ENCODE measurements around the gene CBFB. TPM values are rescaled to one million over a fixed set of nuclear protein-coding genes. Genes with fewer than 3 reads are reported as not detected.

The CBFB gene
- total and polyA plus RNA-seq, 2 experiments from 2014 or later: 52.3 to 53.3 TPM

- peaks cover 5% of the 10 kb centered on the region; the same call in 1 of the 2 replicates for H4K20me1 ChIP-seq (ENCODE audit: insufficient read depth)
- H3K79me2 ChIP-seq (ENCODE audit: insufficient read depth): peaks cover 33% of the 10 kb centered on the region
- in situ Hi-C loops (cut with MboI): no loop called here
- H3K36me3 ChIP-seq (ENCODE audit: low read depth): peaks cover 16% of the 10 kb centered on the region
- no peak overlapping the region for H2AFZ ChIP-seq
- 81 to 86% methylated on average over 2 of the region's 2 CpGs for WGBS, 2 experiments (ENCODE audit: low coverage in 1 of 2, low lambda C conversion rate in 2 of 2, missing lambda C conversion rate in 2 of 2)
- no peaks in the 10 kb centered on the region for H3K27me3 ChIP-seq (replicated peaks; ENCODE audit: insufficient read depth)
- H3K4me2 ChIP-seq (ENCODE audit: unreplicated experiment): no peak overlapping the region
- H3K4me1 ChIP-seq (ENCODE audit: insufficient read depth): peaks cover 30% of the 10 kb centered on the region
- no peak for DNase-seq
- no peaks in the 10 kb centered on the region for H3K9me2 ChIP-seq (ENCODE audit: insufficient read depth)
- no peaks in the 10 kb centered on the region for H3K9me3 ChIP-seq (ENCODE audit: low read depth)
- H3F3A ChIP-seq (ENCODE audit: insufficient read depth): peaks cover 49% of the 10 kb centered on the region
- no peak overlapping the region for H3K4me3 ChIP-seq
- H3K9ac ChIP-seq: no peak overlapping the region
- TF ChIP-seq EZH2phosphoT487 (IDR thresholded peaks at IDR 0.05; ENCODE audit: insufficient read depth, low read depth): no peak
- no peak overlapping the region for H3K27ac ChIP-seq
Observed at GRCh38 chr16:67098599-67098998, 69.7 kb downstream of the CBFB start.

GRCh38 chr16:67100569-67101310 lies 71.8 kb downstream of the CBFB start:
- no peaks in the 10 kb centered on the region for H3K9me3 ChIP-seq (ENCODE audit: low read depth)
- H3K36me3 ChIP-seq (ENCODE audit: low read depth): peaks cover 14% of the 10 kb centered on the region
- H3K4me3 ChIP-seq: peak overlapping the region; percentile 16
- DNase-seq: peak; percentile 55
- H3K9me2 ChIP-seq (ENCODE audit: insufficient read depth): no peaks in the 10 kb centered on the region
- peak overlapping the region; percentile 33 for H3K4me2 ChIP-seq (ENCODE audit: unreplicated experiment)
- peak overlapping the region; percentile 69 for H3K27ac ChIP-seq
- peaks cover 14% of the 10 kb centered on the region for H3K79me2 ChIP-seq (ENCODE audit: insufficient read depth)
- peaks cover 61% of the 10 kb centered on the region for H3F3A ChIP-seq (ENCODE audit: insufficient read depth)
- in situ Hi-C loops (cut with MboI): no loop called here
- 92 to 100% methylated on average over 1 of the region's 1 CpG for WGBS, 2 experiments (ENCODE audit: low coverage in 1 of 2, low lambda C conversion rate in 2 of 2, missing lambda C conversion rate in 2 of 2)
- H3K27me3 ChIP-seq (replicated peaks; ENCODE audit: insufficient read depth): no peaks in the 10 kb centered on the region
- H4K20me1 ChIP-seq (ENCODE audit: insufficient read depth): peaks cover 5% of the 10 kb centered on the region; the same call in 1 of the 2 replicates
- peak overlapping the region; percentile 29 for H3K9ac ChIP-seq
- TF ChIP-seq EZH2 (IDR thresholded peaks at IDR 0.05; ENCODE audit: insufficient read depth, poor library complexity, severe bottlenecking): no peak
- TF ChIP-seq EZH2phosphoT487 (IDR thresholded peaks at IDR 0.05; ENCODE audit: insufficient read depth, low read depth): no peak
- no peak overlapping the region for H2AFZ ChIP-seq
- H3K4me1 ChIP-seq (ENCODE audit: insufficient read depth): peaks cover 28% of the 10 kb centered on the region

- no peak overlapping the region for H2AFZ ChIP-seq
- H4K20me1 ChIP-seq (ENCODE audit: insufficient read depth): peaks cover 5% of the 10 kb centered on the region; the same call in 1 of the 2 replicates
- in situ Hi-C loops (cut with MboI): no loop called here
- no peaks in the 10 kb centered on the region for H3K27me3 ChIP-seq (replicated peaks; ENCODE audit: insufficient read depth)
- TF ChIP-seq EZH2 (IDR thresholded peaks at IDR 0.05; ENCODE audit: insufficient read depth, poor library complexity, severe bottlenecking) (no peak), EZH2phosphoT487 (IDR thresholded peaks at IDR 0.05; ENCODE audit: insufficient read depth, low read depth) (peak; percentile 80; the same call in 1 of the 2 replicates)
- DNase-seq: peak; percentile 91
- H3K9me2 ChIP-seq (ENCODE audit: insufficient read depth): no peaks in the 10 kb centered on the region
- H3K27ac ChIP-seq: peak overlapping the region; percentile 69
- H3K36me3 ChIP-seq (ENCODE audit: low read depth): peaks cover 14% of the 10 kb centered on the region
- H3K4me3 ChIP-seq: peak overlapping the region; percentile 16
- peaks cover 69% of the 10 kb centered on the region for H3F3A ChIP-seq (ENCODE audit: insufficient read depth)
- H3K4me2 ChIP-seq (ENCODE audit: unreplicated experiment): peak overlapping the region; percentile 33
- WGBS, 2 experiments (ENCODE audit: low coverage in 1 of 2, low lambda C conversion rate in 2 of 2, missing lambda C conversion rate in 2 of 2): 7 to 10% methylated on average over 4 of the region's 4 CpGs
- H3K4me1 ChIP-seq (ENCODE audit: insufficient read depth): peaks cover 28% of the 10 kb centered on the region
- peak overlapping the region; percentile 29 for H3K9ac ChIP-seq
- H3K9me3 ChIP-seq (ENCODE audit: low read depth): no peaks in the 10 kb centered on the region
- peaks cover 11% of the 10 kb centered on the region for H3K79me2 ChIP-seq (ENCODE audit: insufficient read depth)
Observed at GRCh38 chr16:67101311-67102082, 72.5 kb downstream of the CBFB start.

GRCh38 chr16:67104061-67104460 lies 75.1 kb downstream of the CBFB start:
- Histone ChIP-seq H3K79me2 (ENCODE audit: insufficient read depth) (no peaks in the 10 kb centered on the region), H2AFZ (no peak overlapping the region), H3K9me3 (ENCODE audit: low read depth) (no peaks in the 10 kb centered on the region), H3K27me3 (replicated peaks; ENCODE audit: insufficient read depth) (no peaks in the 10 kb centered on the region), H3K4me3 (no peak overlapping the region), H3K9ac (no peak overlapping the region), H3K36me3 (ENCODE audit: low read depth) (peaks cover 8% of the 10 kb centered on the region; the same call in 1 of the 2 replicates), H3K4me2 (ENCODE audit: unreplicated experiment) (no peak overlapping the region), H4K20me1 (ENCODE audit: insufficient read depth) (peaks cover 5% of the 10 kb centered on the region; the same call in 1 of the 2 replicates), H3F3A (ENCODE audit: insufficient read depth) (peaks cover 61% of the 10 kb centered on the region), H3K27ac (no peak overlapping the region), H3K9me2 (ENCODE audit: insufficient read depth) (no peaks in the 10 kb centered on the region), H3K4me1 (ENCODE audit: insufficient read depth) (peaks cover 29% of the 10 kb centered on the region)
- DNase-seq: peak; percentile 59
- 71 to 78% methylated on average over 4 of the region's 4 CpGs for WGBS, 2 experiments (ENCODE audit: low coverage in 1 of 2, low lambda C conversion rate in 2 of 2, missing lambda C conversion rate in 2 of 2)
- in situ Hi-C loops (cut with MboI): no loop called here
- TF ChIP-seq EZH2 (IDR thresholded peaks at IDR 0.05; ENCODE audit: insufficient read depth, poor library complexity, severe bottlenecking): no peak
- TF ChIP-seq EZH2phosphoT487 (IDR thresholded peaks at IDR 0.05; ENCODE audit: insufficient read depth, low read depth): no peak
